Left lung (tissue), 10 donors: ENCODE measurements around the gene NGF. TPM values are rescaled to one million over a fixed set of nuclear protein-coding genes. Genes with fewer than 3 reads are reported as not detected.
A peak's percentile ranks its signal among the peaks of the same experiment; 100 is the strongest.

Source experiments
- ATAC-seq: fragments of 200-7000 bp; cut with Tn5 transposase; one replicate; pipeline ENCODE4 v1.9.1; 2020; ENCODE audit warnings: moderate library complexity
- DNase-seq, 4 donors: peaks; one replicate each; pipeline ENCODE4 v3.0.0-alpha.2; 2013 to 2020
- H3K27ac ChIP-seq, 2 donors: fragments of 200-600 bp; sonication (generic) in 1 of 2; one replicate each; pipeline versions ENCODE4 v1.5.0 to v1.8.0; 2020 to 2021
- H3K27me3 ChIP-seq, 2 donors: fragments of 200-600 bp; sonication (generic) in 1 of 2; one replicate each; pipeline versions ENCODE4 v1.5.0 to v1.8.0; 2020 to 2021
- H3K36me3 ChIP-seq, 2 donors: fragments of 200-600 bp; sonication (generic) in 1 of 2; one replicate each; pipeline versions ENCODE4 v1.5.0 to v1.8.0; 2020 to 2021
- H3K4me1 ChIP-seq, 2 donors: fragments of 200-600 bp; one replicate each; pipeline ENCODE4 v1.8.0; 2021
- H3K4me3 ChIP-seq, 2 donors: fragments of 200-600 bp; sonication (generic) in 1 of 2; one replicate each; pipeline versions ENCODE4 v1.5.0 to v1.8.0; 2020 to 2021; ENCODE audit warnings: mild to moderate bottlenecking in 1 of 2
- H3K9me3 ChIP-seq, 2 donors: fragments of 200-600 bp; sonication (generic) in 1 of 2; one replicate each; pipeline versions ENCODE4 v1.5.0 to v1.8.0; 2020 to 2021
- intact Hi-C, 2 donors: fragments of 100-400 bp; cut with DNase I; formaldehyde crosslinking; loops; one replicate each; pipeline versions ENCODE4 v1.11.2 to v1.14.2; 2022
- polyA plus RNA-seq, 6 donors: library from polyadenylated mRNA; unstranded; fragments of 120-200 nt; gene quantifications; one replicate each; pipeline ENCODE4 v1.2.1, GENCODE V29; 2013; ENCODE audit not compliant: insufficient read length in 6 of 6
- total RNA-seq, 2 donors: library from RNA; stranded (reverse); fragmentation: NEBNext Ultra II Directional; extraction: Animal tissue kit (Norgen Biotek cat#: 25700); gene quantifications; one replicate each; pipeline ENCODE4 v1.2.1, GENCODE V29; 2021
- TF ChIP-seq, protein P1 (sequence below), 2 donors: fragments of 200-600 bp; sonication (generic) in 1 of 2; IDR thresholded peaks; one replicate each; pipeline versions ENCODE4 v1.5.0 to v1.8.0; 2021; ENCODE audit warnings: antibody characterized with exemption in 2 of 2
- donor health status: DM: no; HTN: yes; CAD: no.
- donor health status: DM: no; HTN: no; CAD: no.

NGF gene
- total and polyA plus RNA-seq, 8 donors, result 0.66 to 1.3 (median 0.87) TPM

DNA sequence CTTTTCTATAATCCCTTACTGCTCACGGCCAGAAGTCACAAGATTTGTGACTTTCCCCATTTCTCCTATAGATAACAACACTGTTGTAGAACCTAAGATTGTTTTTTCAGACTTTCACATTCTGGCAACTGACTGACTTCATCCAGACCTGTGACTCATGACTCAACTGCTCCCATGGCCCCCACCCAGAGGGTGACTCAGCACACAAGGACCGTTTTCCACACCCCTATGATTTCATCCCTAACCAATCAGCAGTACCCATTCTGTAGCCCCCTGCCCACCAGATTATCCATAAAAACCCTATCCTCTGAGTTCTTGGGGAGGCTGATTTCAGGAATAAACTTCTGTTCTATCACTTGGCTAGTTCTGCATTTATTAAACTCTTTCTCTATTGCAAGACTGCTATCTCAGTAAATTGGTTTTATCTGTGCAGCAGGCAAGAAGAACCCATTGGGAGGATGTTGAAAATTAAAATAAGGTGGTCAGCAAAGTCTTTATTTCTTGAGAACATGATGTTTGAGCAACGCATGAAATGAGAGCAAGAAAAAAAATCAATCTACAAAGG, 79.7 kb downstream of the NGF start:
- H3K27me3 ChIP-seq, result no peaks in the 10 kb centered on the region
- no peak for ATAC-seq
- intact Hi-C loops, result no loop called here
- H3K36me3 ChIP-seq, result no peaks in the 10 kb centered on the region
- peaks cover 0 to 21% of the 10 kb centered on the region in 2 donors for H3K9me3 ChIP-seq
- TF ChIP-seq, protein P1, sequence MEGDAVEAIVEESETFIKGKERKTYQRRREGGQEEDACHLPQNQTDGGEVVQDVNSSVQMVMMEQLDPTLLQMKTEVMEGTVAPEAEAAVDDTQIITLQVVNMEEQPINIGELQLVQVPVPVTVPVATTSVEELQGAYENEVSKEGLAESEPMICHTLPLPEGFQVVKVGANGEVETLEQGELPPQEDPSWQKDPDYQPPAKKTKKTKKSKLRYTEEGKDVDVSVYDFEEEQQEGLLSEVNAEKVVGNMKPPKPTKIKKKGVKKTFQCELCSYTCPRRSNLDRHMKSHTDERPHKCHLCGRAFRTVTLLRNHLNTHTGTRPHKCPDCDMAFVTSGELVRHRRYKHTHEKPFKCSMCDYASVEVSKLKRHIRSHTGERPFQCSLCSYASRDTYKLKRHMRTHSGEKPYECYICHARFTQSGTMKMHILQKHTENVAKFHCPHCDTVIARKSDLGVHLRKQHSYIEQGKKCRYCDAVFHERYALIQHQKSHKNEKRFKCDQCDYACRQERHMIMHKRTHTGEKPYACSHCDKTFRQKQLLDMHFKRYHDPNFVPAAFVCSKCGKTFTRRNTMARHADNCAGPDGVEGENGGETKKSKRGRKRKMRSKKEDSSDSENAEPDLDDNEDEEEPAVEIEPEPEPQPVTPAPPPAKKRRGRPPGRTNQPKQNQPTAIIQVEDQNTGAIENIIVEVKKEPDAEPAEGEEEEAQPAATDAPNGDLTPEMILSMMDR (IDR thresholded peaks at IDR 0.05), result no peak
- H3K27ac ChIP-seq, result no peak overlapping the region
- no peak for DNase-seq
- H3K4me1 ChIP-seq, result no peaks in the 10 kb centered on the region
- no peak overlapping the region for H3K4me3 ChIP-seq

DNA sequence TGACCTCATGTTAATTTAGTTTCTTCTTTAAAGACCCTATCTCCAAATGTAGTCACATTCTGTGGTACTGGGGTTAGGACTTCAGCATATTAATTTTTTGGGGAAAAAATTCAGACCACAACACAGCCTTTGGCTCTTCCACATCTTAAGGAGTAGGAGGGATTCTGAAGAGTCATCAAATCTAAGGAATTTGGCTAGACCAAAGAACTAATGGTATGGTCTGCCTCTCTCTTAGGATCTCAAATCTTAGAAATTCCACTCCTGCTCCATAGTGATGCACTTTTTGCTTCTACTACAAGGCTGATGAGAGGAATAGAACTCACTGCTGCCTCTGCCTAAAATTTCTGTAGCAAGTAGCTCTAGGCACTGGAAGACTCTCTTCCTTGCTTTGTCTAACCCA, 80.5 kb downstream of the NGF start:
- TF ChIP-seq, protein P1 (IDR thresholded peaks at IDR 0.05), result no peak
- Histone ChIP-seq H3K9me3 (peaks cover 0 to 21% of the 10 kb centered on the region in 2 donors), H3K4me3 (no peak overlapping the region), H3K27me3 (no peaks in the 10 kb centered on the region), H3K36me3 (no peaks in the 10 kb centered on the region), H3K4me1 (no peaks in the 10 kb centered on the region), H3K27ac (no peak overlapping the region)
- ATAC-seq (no peak), DNase-seq (no peak)
- intact Hi-C loops, result no loop called here

DNA sequence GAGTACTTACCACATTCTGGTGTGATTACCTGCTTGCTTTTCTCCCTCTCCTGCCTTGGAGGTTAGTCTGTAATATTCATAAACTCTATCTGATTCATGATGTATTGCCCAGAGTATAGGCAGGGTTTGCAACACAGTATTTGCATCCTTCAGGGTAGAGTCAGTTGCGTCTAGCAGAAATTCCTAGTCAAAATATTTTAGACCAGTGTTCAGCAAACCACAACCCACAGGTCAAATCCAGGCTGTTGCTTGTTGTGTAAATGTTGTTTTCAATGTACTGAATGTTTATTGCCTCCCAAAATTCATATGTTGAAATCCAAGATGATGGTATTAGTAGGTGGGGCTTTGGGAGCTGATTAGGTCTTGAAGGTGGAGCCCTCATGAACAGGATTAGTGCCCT, 82.9 kb downstream of the NGF start:
- ATAC-seq (no peak), DNase-seq (no peak)
- Histone ChIP-seq H3K27me3 (no peaks in the 10 kb centered on the region), H3K4me3 (no peak overlapping the region), H3K27ac (no peak overlapping the region), H3K4me1 (no peaks in the 10 kb centered on the region), H3K9me3 (peaks cover 0 to 21% of the 10 kb centered on the region in 2 donors), H3K36me3 (no peaks in the 10 kb centered on the region)
- TF ChIP-seq, protein P1 (IDR thresholded peaks at IDR 0.05), result no peak
- intact Hi-C loops, result no loop called here

DNA sequence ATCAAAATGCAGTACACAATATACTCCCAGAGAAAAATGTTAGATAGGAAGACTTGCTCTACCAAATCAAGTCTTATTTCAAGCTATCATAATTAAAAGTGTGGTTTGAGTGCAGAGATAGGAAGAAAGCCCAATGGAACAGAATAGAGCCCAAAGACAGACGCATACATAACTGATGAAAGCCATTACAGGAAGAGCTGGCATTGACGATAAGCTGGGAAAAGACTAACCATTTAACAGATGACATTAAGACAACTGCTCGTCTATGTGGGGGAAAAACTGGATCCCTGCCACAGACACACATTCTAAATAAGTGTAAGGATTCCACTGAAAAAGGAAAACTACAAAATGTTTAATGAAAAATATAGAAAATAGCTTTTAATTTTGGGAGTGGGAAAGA, 85.5 kb downstream of the NGF start:
- H3K27ac ChIP-seq, result no peak overlapping the region
- TF ChIP-seq, protein P1 (IDR thresholded peaks at IDR 0.05), result no peak
- H3K4me3 ChIP-seq, result no peak overlapping the region
- no peaks in the 10 kb centered on the region for H3K27me3 ChIP-seq
- no peaks in the 10 kb centered on the region for H3K4me1 ChIP-seq
- no peak for DNase-seq
- ATAC-seq, result no peak
- no peaks in the 10 kb centered on the region for H3K36me3 ChIP-seq
- H3K9me3 ChIP-seq, result peaks cover 0 to 2% of the 10 kb centered on the region in 2 donors
- intact Hi-C loops, result no loop called here

DNA sequence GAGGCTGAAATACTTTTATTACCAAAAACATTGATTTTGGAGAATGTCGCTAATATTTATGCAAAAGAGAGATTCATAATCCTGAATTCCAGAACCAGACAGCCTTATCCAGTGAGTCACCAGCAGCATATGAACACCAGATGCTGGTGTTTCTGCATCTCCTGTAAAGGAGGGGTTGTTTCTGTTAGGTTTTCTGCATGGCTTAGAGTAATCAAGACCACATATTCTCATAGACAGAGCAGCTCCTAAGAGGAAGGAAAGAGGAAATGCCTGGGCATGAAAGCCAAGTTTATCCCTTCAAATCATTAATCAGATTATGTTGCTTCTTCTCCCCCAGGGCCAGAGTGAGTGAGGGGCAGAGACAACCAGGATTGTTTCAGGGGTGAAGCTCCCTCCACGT, 86.2 kb downstream of the NGF start:
- ATAC-seq (peak; percentile 59), DNase-seq (no peak)
- TF ChIP-seq, protein P1 (IDR thresholded peaks at IDR 0.05), result no peak

More for the DNA sequence above, 86.2 kb downstream of the NGF start:
- H3K4me3 ChIP-seq, result no peak overlapping the region
- H3K27ac ChIP-seq, result no peak overlapping the region
- no peaks in the 10 kb centered on the region for H3K9me3 ChIP-seq
- no peaks in the 10 kb centered on the region for H3K36me3 ChIP-seq
- intact Hi-C loops, result no loop called here
- no peaks in the 10 kb centered on the region for H3K4me1 ChIP-seq
- H3K27me3 ChIP-seq, result no peaks in the 10 kb centered on the region
